Activated naive CD8-positive, alpha-beta T cell treated with anti-CD3 and anti-CD28 coated beads, Interleukin-2, amount 50 U/mL, for 24 hours (primary cell): Measurements from ENCODE around the gene ABCB8.

ENCODE experiments used
- ATAC-seq: fragments of 150-1000 bp; cut with Tn5 transposase; one replicate; pipeline ENCODE4 v1.10.0; 2021
- DNase-seq: peaks from one replicate; pipeline ENCODE4 v3.0.0; 2021
- H3K27ac Mint-ChIP-seq: one replicate; pipeline ENCODE4 v1.8.0; 2021; ENCODE audit warnings: mild to moderate bottlenecking, mixed read lengths
- H3K27me3 Mint-ChIP-seq: one replicate; pipeline ENCODE4 v1.8.0; 2021; ENCODE audit warnings: mixed read lengths
- H3K36me3 Mint-ChIP-seq: one replicate; pipeline ENCODE4 v1.8.0; 2021; ENCODE audit warnings: low read depth, mixed read lengths
- H3K4me1 Mint-ChIP-seq: one replicate; pipeline ENCODE4 v1.8.0; 2021; ENCODE audit warnings: mixed read lengths
- H3K4me3 Mint-ChIP-seq: one replicate; pipeline ENCODE4 v1.8.0; 2021; ENCODE audit warnings: mild to moderate bottlenecking, moderate library complexity, mixed read lengths
- H3K9me3 Mint-ChIP-seq: one replicate; pipeline ENCODE4 v1.8.0; 2021; ENCODE audit warnings: mixed read lengths

ABCB8 gene

GRCh38 chr7:151080522-151081169, 52.4 kb downstream of the ABCB8 start, which contains the start of gene FASTK:
FASTK (minus strand) TSS chr7:151080809; CDS start chr7:151080766, 43 bp downstream.
- Mint-ChIP-seq H3K36me3 (peaks cover 6% of the 10 kb centered on the region), H3K27ac (peak within 1 kb of the TSS; percentile 87), H3K4me3 (peak within 1 kb of the TSS; percentile 96), H3K4me1 (peaks cover 41% of the 10 kb centered on the region), H3K9me3 (no peaks in the 10 kb centered on the region), H3K27me3 (peaks cover 10% of the 10 kb centered on the region)
- peak; percentile 81 for ATAC-seq
- peak; percentile 88 for DNase-seq

- no peak for ATAC-seq
- peaks cover 11% of the 10 kb centered on the region for H3K27me3 Mint-ChIP-seq
- no peak for DNase-seq
- H3K27ac Mint-ChIP-seq = peak overlapping the region; percentile 87
- H3K9me3 Mint-ChIP-seq = no peaks in the 10 kb centered on the region
- H3K4me3 Mint-ChIP-seq = peak overlapping the region; percentile 96
- H3K4me1 Mint-ChIP-seq = peaks cover 44% of the 10 kb centered on the region
- H3K36me3 Mint-ChIP-seq = peaks cover 5% of the 10 kb centered on the region
These were observed 53.2 kb downstream of the ABCB8 start for GRCh38 chr7:151081170-151082101.

- no peak for DNase-seq
- peak overlapping the region; percentile 91 for H3K27ac Mint-ChIP-seq
- peaks cover 5% of the 10 kb centered on the region for H3K36me3 Mint-ChIP-seq
- peaks cover 44% of the 10 kb centered on the region for H3K4me1 Mint-ChIP-seq
- peaks cover 11% of the 10 kb centered on the region for H3K27me3 Mint-ChIP-seq
- peak overlapping the region; percentile 95 for H3K4me3 Mint-ChIP-seq
- H3K9me3 Mint-ChIP-seq = no peaks in the 10 kb centered on the region
- ATAC-seq = no peak
These were observed 54.2 kb downstream of the ABCB8 start for GRCh38 chr7:151082141-151083070.

GRCh38 chr7:151083071-151083823, 55.0 kb downstream of the ABCB8 start, which contains the start of gene TMUB1:
TMUB1 (minus strand) TSS chr7:151083493; CDS start chr7:151082563, 930 bp downstream.
- Mint-ChIP-seq H3K9me3 (no peaks in the 10 kb centered on the region), H3K27ac (peak within 1 kb of the TSS; percentile 91), H3K27me3 (peaks cover 13% of the 10 kb centered on the region), H3K4me3 (peak within 1 kb of the TSS; percentile 95), H3K4me1 (peaks cover 43% of the 10 kb centered on the region), H3K36me3 (peaks cover 5% of the 10 kb centered on the region)
- DNase-seq (peak; percentile 86), ATAC-seq (peak; percentile 61)

DNA sequence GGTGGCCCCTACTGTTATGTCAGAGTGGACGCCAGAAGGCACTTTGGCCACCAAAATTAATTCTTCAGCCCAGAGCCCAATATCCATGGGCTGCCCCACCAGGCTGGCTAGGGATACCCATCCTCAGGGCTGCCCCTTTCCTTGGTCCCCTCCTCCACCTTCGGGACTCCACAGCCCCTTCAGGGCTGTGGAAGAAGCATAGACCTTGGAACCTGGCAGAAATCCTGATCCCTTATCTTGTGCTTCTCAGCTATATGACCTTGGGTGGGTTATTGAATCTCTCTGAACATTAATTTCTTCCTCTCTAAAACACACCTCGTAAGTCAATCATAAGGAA, 55.5 kb downstream of the ABCB8 start:
- DNase-seq (no peak), ATAC-seq (no peak)
- Mint-ChIP-seq H3K4me3 (peak overlapping the region; percentile 65), H3K9me3 (no peaks in the 10 kb centered on the region), H3K27ac (peak overlapping the region; percentile 31), H3K27me3 (peaks cover 14% of the 10 kb centered on the region), H3K4me1 (peaks cover 45% of the 10 kb centered on the region), H3K36me3 (peaks cover 5% of the 10 kb centered on the region)

GRCh38 chr7:151085329-151085690, 57.1 kb downstream of the ABCB8 start:
- no peaks in the 10 kb centered on the region for H3K9me3 Mint-ChIP-seq
- H3K4me3 Mint-ChIP-seq = peak overlapping the region; percentile 78
- H3K4me1 Mint-ChIP-seq = peaks cover 42% of the 10 kb centered on the region
- ATAC-seq (no peak), DNase-seq (no peak)
- H3K27me3 Mint-ChIP-seq = peaks cover 18% of the 10 kb centered on the region
- no peaks in the 10 kb centered on the region for H3K36me3 Mint-ChIP-seq
- peak overlapping the region; percentile 28 for H3K27ac Mint-ChIP-seq

- ATAC-seq (peak; percentile 6), DNase-seq (peak; percentile 55)
- H3K4me1 Mint-ChIP-seq = peaks cover 40% of the 10 kb centered on the region
- H3K4me3 Mint-ChIP-seq = peak within 1 kb of the TSS; percentile 82
- H3K9me3 Mint-ChIP-seq = no peaks in the 10 kb centered on the region
- peak within 1 kb of the TSS; percentile 62 for H3K27ac Mint-ChIP-seq
- peaks cover 18% of the 10 kb centered on the region for H3K27me3 Mint-ChIP-seq
- H3K36me3 Mint-ChIP-seq = no peaks in the 10 kb centered on the region
These were observed 57.7 kb downstream of the ABCB8 start, which contains the start of gene AGAP3 for GRCh38 chr7:151085691-151086620. AGAP3 (plus strand) TSS chr7:151086475; CDS start chr7:151086742, 267 bp downstream.

DNA sequence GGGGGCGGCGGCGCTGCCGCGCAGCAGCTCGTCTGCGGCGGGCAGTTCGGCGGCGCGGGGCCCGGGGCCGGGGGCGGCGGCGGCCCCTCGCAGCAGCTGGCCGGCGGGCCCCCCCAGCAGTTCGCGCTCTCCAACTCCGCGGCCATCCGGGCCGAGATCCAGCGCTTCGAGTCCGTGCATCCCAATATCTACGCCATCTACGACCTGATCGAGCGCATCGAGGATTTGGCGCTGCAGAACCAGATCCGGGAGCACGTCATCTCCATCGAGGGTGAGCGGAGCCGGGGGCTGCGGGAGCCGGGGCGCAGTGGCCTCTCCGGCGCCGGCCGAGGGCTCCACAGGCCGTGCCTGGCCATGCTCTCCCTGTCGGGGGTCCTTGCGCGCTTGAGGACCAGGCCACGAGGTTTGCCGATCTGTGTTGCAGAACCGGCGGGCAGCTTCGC, 58.6 kb downstream of the ABCB8 start:
- Mint-ChIP-seq H3K36me3 (no peaks in the 10 kb centered on the region), H3K4me1 (peaks cover 40% of the 10 kb centered on the region), H3K27ac (peak overlapping the region; percentile 56), H3K9me3 (no peaks in the 10 kb centered on the region), H3K4me3 (peak overlapping the region; percentile 82), H3K27me3 (peaks cover 21% of the 10 kb centered on the region)
- DNase-seq (peak; percentile 35), ATAC-seq (no peak)

- Mint-ChIP-seq H3K27ac (peak overlapping the region; percentile 56), H3K36me3 (no peaks in the 10 kb centered on the region), H3K4me1 (peaks cover 37% of the 10 kb centered on the region), H3K9me3 (no peaks in the 10 kb centered on the region), H3K27me3 (peaks cover 21% of the 10 kb centered on the region), H3K4me3 (peak overlapping the region; percentile 82)
- ATAC-seq (peak; percentile 17), DNase-seq (peak; percentile 47)
These were observed 59.2 kb downstream of the ABCB8 start for GRCh38 chr7:151087245-151088018.

- no peaks in the 10 kb centered on the region for H3K36me3 Mint-ChIP-seq
- H3K27me3 Mint-ChIP-seq = peaks cover 21% of the 10 kb centered on the region
- H3K4me1 Mint-ChIP-seq = peaks cover 34% of the 10 kb centered on the region
- H3K4me3 Mint-ChIP-seq = peak overlapping the region; percentile 82
- H3K27ac Mint-ChIP-seq = peak overlapping the region; percentile 57
- ATAC-seq = no peak
- H3K9me3 Mint-ChIP-seq = no peaks in the 10 kb centered on the region
- no peak for DNase-seq
These were observed 60.0 kb downstream of the ABCB8 start for GRCh38 chr7:151088019-151088855.

- peaks cover 21% of the 10 kb centered on the region for H3K27me3 Mint-ChIP-seq
- no peaks in the 10 kb centered on the region for H3K9me3 Mint-ChIP-seq
- H3K4me3 Mint-ChIP-seq = peak overlapping the region; percentile 58
- H3K27ac Mint-ChIP-seq = no peak overlapping the region
- ATAC-seq (peak; percentile 5), DNase-seq (peak; percentile 27)
- H3K4me1 Mint-ChIP-seq = peaks cover 31% of the 10 kb centered on the region
- no peaks in the 10 kb centered on the region for H3K36me3 Mint-ChIP-seq
These were observed 60.8 kb downstream of the ABCB8 start for GRCh38 chr7:151088856-151089699.
